ENCODE measurements around the gene TMEM131L. TPM values are rescaled to one million over a fixed set of nuclear protein-coding genes. Genes with fewer than 3 reads are reported as not detected.
"Not testable (repeated sequence)": the region's sequence is repeated elsewhere in the genome, so short reads cannot be mapped to it uniquely, and the experiment has no call there.

TMEM131L gene
- total and polyA plus RNA-seq, 12 donors, result 2.5 to 11.7 (median 4.8) TPM

GRCh38 chr4:153663667-153664066, 197.5 kb downstream of the TMEM131L start:
- Histone ChIP-seq H3K27me3 (no peaks in the 10 kb centered on the region), H3K9me3 (replicated peaks in 1 of 3) (no peaks in the 10 kb centered on the region), H3K27ac (no peak overlapping the region), H3K4me1 (replicated peaks in 1 of 2) (peaks cover 0 to 7% of the 10 kb centered on the region in 2 donors), H3K4me3 (no peak overlapping the region), H3K36me3 (replicated peaks in 1 of 2) (no peaks in the 10 kb centered on the region)
- TF ChIP-seq, protein P1, sequence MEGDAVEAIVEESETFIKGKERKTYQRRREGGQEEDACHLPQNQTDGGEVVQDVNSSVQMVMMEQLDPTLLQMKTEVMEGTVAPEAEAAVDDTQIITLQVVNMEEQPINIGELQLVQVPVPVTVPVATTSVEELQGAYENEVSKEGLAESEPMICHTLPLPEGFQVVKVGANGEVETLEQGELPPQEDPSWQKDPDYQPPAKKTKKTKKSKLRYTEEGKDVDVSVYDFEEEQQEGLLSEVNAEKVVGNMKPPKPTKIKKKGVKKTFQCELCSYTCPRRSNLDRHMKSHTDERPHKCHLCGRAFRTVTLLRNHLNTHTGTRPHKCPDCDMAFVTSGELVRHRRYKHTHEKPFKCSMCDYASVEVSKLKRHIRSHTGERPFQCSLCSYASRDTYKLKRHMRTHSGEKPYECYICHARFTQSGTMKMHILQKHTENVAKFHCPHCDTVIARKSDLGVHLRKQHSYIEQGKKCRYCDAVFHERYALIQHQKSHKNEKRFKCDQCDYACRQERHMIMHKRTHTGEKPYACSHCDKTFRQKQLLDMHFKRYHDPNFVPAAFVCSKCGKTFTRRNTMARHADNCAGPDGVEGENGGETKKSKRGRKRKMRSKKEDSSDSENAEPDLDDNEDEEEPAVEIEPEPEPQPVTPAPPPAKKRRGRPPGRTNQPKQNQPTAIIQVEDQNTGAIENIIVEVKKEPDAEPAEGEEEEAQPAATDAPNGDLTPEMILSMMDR (IDR thresholded peaks at IDR 0.05), result no peak
- TF ChIP-seq POLR2A (IDR thresholded peaks at IDR 0.05), result no peak
- WGBS, 4 donors, result 91 to 94% (median 92%) methylated on average over 1 of the region's 1 CpG
- intact Hi-C loops (cut with DNase I), result no loop called here
- no peak for DNase-seq

DNA sequence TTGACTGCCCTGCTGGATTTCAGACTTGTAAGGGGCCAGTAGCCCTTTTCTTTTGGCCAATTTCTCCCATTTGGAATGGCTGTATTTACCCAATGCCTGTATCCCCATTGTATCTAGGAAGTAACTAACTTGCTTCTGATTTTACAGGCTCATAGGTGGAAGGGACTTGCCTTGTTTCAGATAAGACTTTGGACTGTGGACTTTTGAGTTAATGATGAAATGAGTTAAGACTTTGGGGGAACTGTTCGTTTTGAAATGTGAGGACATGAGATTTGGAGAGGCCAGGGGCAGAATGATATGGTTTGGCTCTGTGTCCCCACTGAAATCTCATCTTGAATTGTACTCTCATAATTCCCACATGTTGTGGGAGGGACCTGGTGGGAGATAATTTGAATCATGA, 200.3 kb downstream of the TMEM131L start:
- intact Hi-C loops (cut with DNase I); DNase-seq; H3K36me3 ChIP-seq (replicated peaks in 1 of 2); H3K27me3 ChIP-seq; H3K4me3 ChIP-seq; H3K9me3 ChIP-seq (replicated peaks in 1 of 3); H3K27ac ChIP-seq; H3K4me1 ChIP-seq (replicated peaks in 1 of 2): not testable (repeated sequence)
- 46 to 58% (median 52%) methylated on average over 1 of the region's 1 CpG for WGBS, 4 donors

GRCh38 chr4:153668647-153669046, 202.5 kb downstream of the TMEM131L start:
- H3K9me3 ChIP-seq (replicated peaks in 1 of 3), result no peaks in the 10 kb centered on the region
- DNase-seq, result no peak
- H3K4me1 ChIP-seq (replicated peaks in 1 of 2), result no peaks in the 10 kb centered on the region
- H3K36me3 ChIP-seq (replicated peaks in 1 of 2), result no peaks in the 10 kb centered on the region
- H3K4me3 ChIP-seq, result no peak overlapping the region
- TF ChIP-seq POLR2A (IDR thresholded peaks at IDR 0.05), result no peak
- TF ChIP-seq, protein P1 (IDR thresholded peaks at IDR 0.05), result no peak
- 73 to 82% (median 79%) methylated on average over 2 of the region's 2 CpGs for WGBS, 4 donors
- no peaks in the 10 kb centered on the region for H3K27me3 ChIP-seq
- no peak overlapping the region for H3K27ac ChIP-seq
- intact Hi-C loops (cut with DNase I), result no loop called here

- Histone ChIP-seq H3K36me3 (replicated peaks in 1 of 2) (no peaks in the 10 kb centered on the region), H3K27me3 (no peaks in the 10 kb centered on the region), H3K9me3 (replicated peaks in 1 of 3) (peaks cover 0 to 4% (median 0%) of the 10 kb centered on the region in 3 donors), H3K4me1 (replicated peaks in 1 of 2) (no peaks in the 10 kb centered on the region), H3K27ac (no peak overlapping the region), H3K4me3 (no peak overlapping the region)
- DNase-seq, result no peak
- 41 to 64% (median 61%) methylated on average over 3 of the region's 3 CpGs for WGBS, 4 donors
- TF ChIP-seq, protein P1 (IDR thresholded peaks at IDR 0.05), result no peak
- no peak for TF ChIP-seq POLR2A (IDR thresholded peaks at IDR 0.05)
- intact Hi-C loops (cut with DNase I), result no loop called here
These were observed 203.7 kb downstream of the TMEM131L start for GRCh38 chr4:153669838-153670237.

GRCh38 chr4:153676486-153676885, 210.3 kb downstream of the TMEM131L start:
- Histone ChIP-seq H3K9me3 (replicated peaks in 1 of 3) (peaks cover 0 to 8% (median 4%) of the 10 kb centered on the region in 3 donors), H3K27me3 (no peaks in the 10 kb centered on the region), H3K36me3 (replicated peaks in 1 of 2) (no peaks in the 10 kb centered on the region), H3K4me3 (no peak overlapping the region), H3K4me1 (replicated peaks in 1 of 2) (no peaks in the 10 kb centered on the region), H3K27ac (no peak overlapping the region)
- TF ChIP-seq, protein P1 (IDR thresholded peaks at IDR 0.05), result no peak
- TF ChIP-seq POLR2A (IDR thresholded peaks at IDR 0.05), result no peak
- DNase-seq, result no peak
- 74 to 87% (median 81%) methylated on average over 5 of the region's 5 CpGs for WGBS, 4 donors
- intact Hi-C loops (cut with DNase I), result no loop called here

Measured in adrenal gland (tissue), 12 donors.